Measurements from ENCODE around the gene PET100. TPM values are rescaled to one million over a fixed set of nuclear protein-coding genes. Genes with fewer than 3 reads are reported as not detected.

PET100 gene
- total RNA-seq, 1 experiment from 2014 or later: 15.5 TPM

- Histone ChIP-seq H3K4me2 (ENCODE audit: low read depth, low read length, poor library complexity, severe bottlenecking) (no peak overlapping the region), H3K27me3 (ENCODE audit: low read length) (no peaks in the 10 kb centered on the region), H3K9me3 (ENCODE audit: low read length) (no peaks in the 10 kb centered on the region), H3K4me3 (ENCODE audit: low read length) (no peak overlapping the region), H4K20me1 (ENCODE audit: insufficient read depth, low read depth, low read length) (no peaks in the 10 kb centered on the region; the same call in 1 of the 2 replicates), H3K27ac (ENCODE audit: low read length) (no peak overlapping the region), H2AFZ (ENCODE audit: low read length) (no peak overlapping the region), H3K9ac (ENCODE audit: low read length) (no peak overlapping the region), H3K36me3 (ENCODE audit: insufficient read depth, low read length) (no peaks in the 10 kb centered on the region), H3K4me1 (ENCODE audit: low read length) (peaks cover 5% of the 10 kb centered on the region), H3K9me2 (replicated peaks; ENCODE audit: insufficient read depth, low read length) (no peaks in the 10 kb centered on the region), H3K79me2 (ENCODE audit: low read length) (no peaks in the 10 kb centered on the region)
- no peak for DNase-seq
Observed at GRCh38 chr19:7648265-7649014, 18.8 kb downstream of the PET100 start.

- Histone ChIP-seq H4K20me1 (ENCODE audit: insufficient read depth, low read depth, low read length) (no peaks in the 10 kb centered on the region), H3K4me3 (ENCODE audit: low read length) (no peak overlapping the region), H2AFZ (ENCODE audit: low read length) (no peak overlapping the region), H3K27me3 (ENCODE audit: low read length) (no peaks in the 10 kb centered on the region), H3K4me1 (ENCODE audit: low read length) (peaks cover 5% of the 10 kb centered on the region), H3K9me3 (ENCODE audit: low read length) (no peaks in the 10 kb centered on the region), H3K36me3 (ENCODE audit: insufficient read depth, low read length) (no peaks in the 10 kb centered on the region), H3K9ac (ENCODE audit: low read length) (no peak overlapping the region), H3K79me2 (ENCODE audit: low read length) (no peaks in the 10 kb centered on the region), H3K9me2 (replicated peaks; ENCODE audit: insufficient read depth, low read length) (no peaks in the 10 kb centered on the region), H3K27ac (ENCODE audit: low read length) (no peak overlapping the region), H3K4me2 (ENCODE audit: low read depth, low read length, poor library complexity, severe bottlenecking) (no peak overlapping the region)
- DNase-seq: no peak
Observed at GRCh38 chr19:7650148-7650547, 20.6 kb downstream of the PET100 start.

DNA sequence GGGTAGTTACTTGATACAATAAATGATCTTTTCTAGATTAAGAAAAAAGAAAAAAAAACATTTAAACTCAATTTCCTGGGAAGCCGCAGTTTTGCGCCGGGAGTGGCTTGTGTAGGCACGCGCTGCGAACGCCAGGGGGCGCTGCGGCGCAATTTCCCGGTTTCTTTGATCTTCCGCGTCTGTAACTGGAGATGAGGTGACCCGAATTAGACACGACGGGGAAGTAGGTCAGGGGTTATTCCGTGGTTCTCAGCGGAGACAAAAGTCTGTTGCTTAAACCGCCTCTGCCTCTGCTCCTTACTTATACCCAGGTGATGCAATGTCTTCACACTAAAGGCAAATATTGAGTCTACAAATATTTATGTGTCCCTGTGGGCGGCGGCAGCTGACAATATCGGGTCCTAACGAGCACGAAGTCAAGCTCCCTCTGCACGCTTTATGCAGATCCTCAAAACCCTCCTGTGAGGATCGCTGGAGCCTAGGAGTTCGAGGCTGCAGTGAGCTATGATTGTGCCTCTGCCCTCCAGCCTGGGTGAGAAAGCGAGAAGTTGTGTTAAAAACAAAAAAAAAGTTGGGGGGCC lies 22.6 kb downstream of the PET100 start:
- Histone ChIP-seq H3K79me2 (ENCODE audit: low read length) (no peaks in the 10 kb centered on the region), H4K20me1 (ENCODE audit: insufficient read depth, low read depth, low read length) (no peaks in the 10 kb centered on the region), H2AFZ (ENCODE audit: low read length) (peak overlapping the region; percentile 82), H3K9me2 (replicated peaks; ENCODE audit: insufficient read depth, low read length) (no peaks in the 10 kb centered on the region), H3K4me3 (ENCODE audit: low read length) (peak overlapping the region; percentile 54), H3K36me3 (ENCODE audit: insufficient read depth, low read length) (no peaks in the 10 kb centered on the region), H3K27ac (ENCODE audit: low read length) (no peak overlapping the region), H3K4me1 (ENCODE audit: low read length) (peaks cover 5% of the 10 kb centered on the region), H3K27me3 (ENCODE audit: low read length) (no peaks in the 10 kb centered on the region), H3K4me2 (ENCODE audit: low read depth, low read length, poor library complexity, severe bottlenecking) (peak overlapping the region; percentile 69), H3K9me3 (ENCODE audit: low read length) (no peaks in the 10 kb centered on the region), H3K9ac (ENCODE audit: low read length) (peak overlapping the region; percentile 48)
- peak; percentile 90 for DNase-seq

DNA sequence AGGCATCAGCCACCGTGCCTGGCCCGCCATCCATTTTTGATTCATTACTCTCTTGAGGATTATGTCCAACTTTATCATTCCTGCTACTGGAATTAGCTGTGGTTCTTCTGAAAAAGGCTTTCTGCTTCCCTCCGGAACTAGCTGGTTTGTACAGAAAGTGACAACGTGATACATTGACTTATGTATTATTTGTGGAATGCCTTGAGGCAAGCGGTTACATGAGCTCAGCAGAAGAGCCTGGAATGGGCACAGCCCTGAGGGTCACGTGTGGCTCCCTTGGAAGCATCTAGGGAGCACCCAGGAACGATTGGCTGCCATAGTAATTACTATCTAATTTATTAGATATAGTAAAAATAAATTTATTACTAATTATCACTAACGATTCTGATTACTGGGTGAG lies 24.8 kb downstream of the PET100 start:
- Histone ChIP-seq H3K4me1 (ENCODE audit: low read length) (peaks cover 5% of the 10 kb centered on the region), H3K27me3 (ENCODE audit: low read length) (no peaks in the 10 kb centered on the region), H3K4me3 (ENCODE audit: low read length) (no peak overlapping the region), H2AFZ (ENCODE audit: low read length) (no peak overlapping the region), H3K79me2 (ENCODE audit: low read length) (no peaks in the 10 kb centered on the region), H3K4me2 (ENCODE audit: low read depth, low read length, poor library complexity, severe bottlenecking) (no peak overlapping the region), H3K9me3 (ENCODE audit: low read length) (no peaks in the 10 kb centered on the region), H4K20me1 (ENCODE audit: insufficient read depth, low read depth, low read length) (no peaks in the 10 kb centered on the region), H3K27ac (ENCODE audit: low read length) (no peak overlapping the region), H3K9me2 (replicated peaks; ENCODE audit: insufficient read depth, low read length) (no peaks in the 10 kb centered on the region), H3K9ac (ENCODE audit: low read length) (no peak overlapping the region), H3K36me3 (ENCODE audit: insufficient read depth, low read length) (no peaks in the 10 kb centered on the region)
- no peak for DNase-seq

- Histone ChIP-seq H2AFZ (ENCODE audit: low read length) (no peak overlapping the region), H4K20me1 (ENCODE audit: insufficient read depth, low read depth, low read length) (no peaks in the 10 kb centered on the region), H3K4me2 (ENCODE audit: low read depth, low read length, poor library complexity, severe bottlenecking) (no peak overlapping the region), H3K9me2 (replicated peaks; ENCODE audit: insufficient read depth, low read length) (no peaks in the 10 kb centered on the region), H3K9me3 (ENCODE audit: low read length) (no peaks in the 10 kb centered on the region), H3K4me1 (ENCODE audit: low read length) (peaks cover 5% of the 10 kb centered on the region), H3K4me3 (ENCODE audit: low read length) (no peak overlapping the region), H3K9ac (ENCODE audit: low read length) (no peak overlapping the region), H3K36me3 (ENCODE audit: insufficient read depth, low read length) (no peaks in the 10 kb centered on the region), H3K27ac (ENCODE audit: low read length) (no peak overlapping the region), H3K79me2 (ENCODE audit: low read length) (no peaks in the 10 kb centered on the region), H3K27me3 (ENCODE audit: low read length) (no peaks in the 10 kb centered on the region)
- no peak for DNase-seq
Observed at GRCh38 chr19:7655581-7655980, 26.0 kb downstream of the PET100 start.

GRCh38 chr19:7657131-7657751 lies 27.6 kb downstream of the PET100 start:
- no peak overlapping the region for H2AFZ ChIP-seq (ENCODE audit: low read length)
- H3K4me2 ChIP-seq (ENCODE audit: low read depth, low read length, poor library complexity, severe bottlenecking): no peak overlapping the region
- H4K20me1 ChIP-seq (ENCODE audit: insufficient read depth, low read depth, low read length): no peaks in the 10 kb centered on the region
- no peaks in the 10 kb centered on the region for H3K27me3 ChIP-seq (ENCODE audit: low read length)
- no peaks in the 10 kb centered on the region for H3K79me2 ChIP-seq (ENCODE audit: low read length)
- no peaks in the 10 kb centered on the region for H3K36me3 ChIP-seq (ENCODE audit: insufficient read depth, low read length)
- H3K9ac ChIP-seq (ENCODE audit: low read length): no peak overlapping the region
- H3K9me2 ChIP-seq (replicated peaks; ENCODE audit: insufficient read depth, low read length): no peaks in the 10 kb centered on the region
- H3K9me3 ChIP-seq (ENCODE audit: low read length): no peaks in the 10 kb centered on the region
- H3K4me3 ChIP-seq (ENCODE audit: low read length): no peak overlapping the region
- DNase-seq: no peak
- H3K4me1 ChIP-seq (ENCODE audit: low read length): peaks cover 2% of the 10 kb centered on the region
- no peak overlapping the region for H3K27ac ChIP-seq (ENCODE audit: low read length)

GRCh38 chr19:7658219-7658686 lies 28.7 kb downstream of the PET100 start:
- Histone ChIP-seq H3K9me2 (replicated peaks; ENCODE audit: insufficient read depth, low read length) (no peaks in the 10 kb centered on the region), H4K20me1 (ENCODE audit: insufficient read depth, low read depth, low read length) (no peaks in the 10 kb centered on the region), H3K36me3 (ENCODE audit: insufficient read depth, low read length) (no peaks in the 10 kb centered on the region), H3K4me3 (ENCODE audit: low read length) (no peak overlapping the region), H3K9ac (ENCODE audit: low read length) (no peak overlapping the region; the same call in 1 of the 2 replicates), H3K27me3 (ENCODE audit: low read length) (no peaks in the 10 kb centered on the region), H3K9me3 (ENCODE audit: low read length) (no peaks in the 10 kb centered on the region), H3K4me2 (ENCODE audit: low read depth, low read length, poor library complexity, severe bottlenecking) (no peak overlapping the region), H3K79me2 (ENCODE audit: low read length) (no peaks in the 10 kb centered on the region), H3K4me1 (ENCODE audit: low read length) (no peaks in the 10 kb centered on the region), H3K27ac (ENCODE audit: low read length) (no peak overlapping the region), H2AFZ (ENCODE audit: low read length) (no peak overlapping the region)
- peak; percentile 68 for DNase-seq

DNA sequence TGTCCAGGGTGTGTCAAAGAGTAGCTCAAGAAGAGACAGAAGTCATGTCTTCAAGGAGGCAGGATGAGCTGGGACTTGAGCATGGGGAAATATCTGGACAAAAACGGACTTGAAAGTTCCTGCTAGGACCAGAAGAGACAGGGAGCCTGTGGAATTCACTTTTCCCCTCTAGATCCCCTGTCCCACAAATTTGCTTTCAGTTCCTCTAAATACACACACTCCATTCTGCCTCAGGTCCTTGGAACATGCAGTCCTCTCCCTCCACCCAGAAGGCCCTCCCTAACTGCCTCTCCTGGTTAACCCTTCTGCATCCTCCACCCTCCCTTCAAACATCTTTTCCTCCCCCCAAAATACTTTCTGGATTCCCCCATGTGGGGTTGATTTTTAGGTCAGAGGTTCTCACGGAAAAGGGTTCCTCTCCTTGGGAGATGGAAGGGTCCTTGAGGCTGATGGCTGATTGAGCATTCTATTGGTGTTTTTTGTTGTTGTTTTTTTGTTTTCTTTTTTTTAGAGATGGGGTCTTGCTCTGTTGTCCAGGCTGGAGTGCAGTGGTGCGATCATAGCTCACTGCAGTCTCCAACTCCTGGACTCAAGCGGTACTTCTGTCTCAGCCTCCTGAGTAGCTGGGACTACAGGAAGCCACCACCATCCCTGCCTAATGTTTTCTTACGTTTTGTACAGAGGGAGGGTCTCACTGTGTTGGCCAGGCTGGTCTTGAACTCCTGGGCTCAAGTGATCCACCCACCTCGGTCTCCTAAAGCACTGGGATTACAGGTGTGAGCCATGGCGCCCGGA lies 32.3 kb downstream of the PET100 start:
- Histone ChIP-seq H3K27ac (ENCODE audit: low read length) (no peak overlapping the region), H3K79me2 (ENCODE audit: low read length) (no peaks in the 10 kb centered on the region), H3K9me3 (ENCODE audit: low read length) (no peaks in the 10 kb centered on the region), H2AFZ (ENCODE audit: low read length) (no peak overlapping the region), H3K27me3 (ENCODE audit: low read length) (no peaks in the 10 kb centered on the region), H3K36me3 (ENCODE audit: insufficient read depth, low read length) (no peaks in the 10 kb centered on the region), H3K9me2 (replicated peaks; ENCODE audit: insufficient read depth, low read length) (no peaks in the 10 kb centered on the region), H3K4me2 (ENCODE audit: low read depth, low read length, poor library complexity, severe bottlenecking) (no peak overlapping the region), H4K20me1 (ENCODE audit: insufficient read depth, low read depth, low read length) (no peaks in the 10 kb centered on the region), H3K4me1 (ENCODE audit: low read length) (no peaks in the 10 kb centered on the region), H3K4me3 (ENCODE audit: low read length) (no peak overlapping the region), H3K9ac (ENCODE audit: low read length) (no peak overlapping the region)
- DNase-seq: no peak
